ENCODE data around the gene DNAJC25.
"Not testable (repeated sequence)": the region's sequence is repeated elsewhere in the genome, so short reads cannot be mapped to it uniquely, and the experiment has no call there.

Gene DNAJC25

DNA sequence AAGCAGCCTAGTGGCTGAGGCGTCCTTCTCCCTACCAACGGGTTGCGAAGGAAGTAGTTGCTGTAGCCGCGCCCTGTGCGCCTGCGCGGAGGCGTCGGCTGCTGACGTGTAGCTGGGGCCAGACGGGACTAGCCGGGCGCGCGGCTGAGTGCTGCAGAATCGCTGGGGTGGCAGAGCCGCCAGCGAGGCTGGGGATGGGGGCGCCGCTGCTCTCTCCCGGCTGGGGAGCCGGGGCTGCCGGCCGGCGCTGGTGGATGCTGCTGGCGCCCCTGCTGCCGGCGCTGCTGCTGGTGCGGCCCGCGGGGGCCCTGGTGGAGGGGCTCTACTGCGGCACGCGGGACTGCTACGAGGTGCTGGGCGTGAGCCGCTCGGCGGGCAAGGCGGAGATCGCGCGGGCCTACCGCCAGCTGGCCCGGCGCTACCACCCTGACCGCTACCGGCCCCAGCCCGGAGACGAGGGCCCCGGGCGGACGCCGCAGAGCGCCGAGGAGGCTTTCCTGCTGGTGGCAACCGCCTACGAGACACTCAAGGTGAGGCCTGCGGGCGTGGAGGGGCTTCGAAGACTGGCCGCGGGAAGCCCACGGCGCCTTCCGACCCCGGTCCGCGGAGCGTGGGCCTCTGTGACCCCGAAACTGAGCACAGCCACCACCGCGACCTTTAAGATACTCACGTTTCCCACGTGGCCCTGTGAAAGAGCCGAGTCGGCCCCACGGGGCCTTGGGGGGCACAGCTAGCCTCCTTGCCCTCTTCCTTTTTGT lies at the start of gene DNAJC25:
Gene DNAJC25 (plus strand): TSS at position 121 of the 758 bp plus-strand sequence. CDS start 74 bp downstream, at position 195.
- peak; percentile 94 to 97 for DNase-seq

DNA sequence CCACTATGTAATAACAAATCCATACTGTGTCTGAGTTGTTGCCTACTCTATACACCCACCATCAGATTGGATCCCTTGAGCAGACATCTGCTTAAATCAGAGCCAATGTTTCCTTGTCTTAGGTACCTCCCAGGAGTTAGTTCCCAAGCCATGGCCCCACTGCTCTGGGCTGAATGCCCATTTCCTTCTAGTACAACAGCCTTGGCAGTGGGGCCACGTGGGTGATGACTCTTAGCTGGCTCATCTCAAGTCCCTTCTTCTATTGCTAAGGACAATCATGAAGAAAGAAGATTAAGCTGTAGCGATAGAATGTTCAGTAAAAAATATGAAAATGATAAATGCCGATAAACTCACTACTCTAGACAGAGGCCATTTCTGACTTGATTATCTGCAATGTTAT lies 48.2 kb upstream of the DNAJC25 start:
- DNase-seq, result no peak

DNA sequence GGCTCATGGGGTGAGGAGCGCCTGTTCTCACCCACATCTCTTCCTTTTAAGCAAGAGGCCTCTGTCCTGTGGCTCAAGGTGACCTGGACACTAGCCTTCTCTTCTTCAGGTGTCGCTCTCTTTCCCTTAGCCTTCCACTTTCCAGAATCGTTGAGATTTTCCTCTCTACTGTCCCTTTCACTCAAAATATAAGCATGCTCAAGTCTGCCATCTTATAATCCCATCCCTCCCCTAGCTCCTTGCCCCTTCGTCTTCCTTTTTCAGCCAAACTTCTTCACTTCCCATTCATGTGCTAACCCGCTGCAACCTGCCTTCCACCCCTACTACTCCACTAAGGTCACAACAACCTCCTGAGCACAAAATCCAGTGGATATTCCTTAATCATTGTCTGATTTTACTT lies 44.8 kb upstream of the DNAJC25 start:
- DNase-seq, result no peak

DNA sequence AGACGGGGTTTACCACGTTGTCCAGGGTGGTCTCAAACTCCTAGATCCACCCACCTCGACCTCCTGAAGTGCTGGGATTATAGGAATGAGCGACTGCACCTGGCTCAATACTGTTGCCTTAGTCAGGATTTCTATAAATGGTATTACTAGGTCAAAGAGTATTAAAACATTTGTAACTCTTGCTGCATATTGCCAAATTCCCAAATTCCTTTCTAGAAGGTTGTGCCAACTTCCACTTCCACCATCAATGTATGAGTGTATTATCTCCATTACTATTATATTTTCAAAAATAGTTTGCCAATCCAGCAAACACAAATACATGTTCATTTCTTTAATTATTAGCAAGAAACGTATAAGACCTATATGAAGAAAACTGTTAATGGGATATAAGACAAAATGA lies 42.3 kb upstream of the DNAJC25 start:
- no peak for DNase-seq

DNA sequence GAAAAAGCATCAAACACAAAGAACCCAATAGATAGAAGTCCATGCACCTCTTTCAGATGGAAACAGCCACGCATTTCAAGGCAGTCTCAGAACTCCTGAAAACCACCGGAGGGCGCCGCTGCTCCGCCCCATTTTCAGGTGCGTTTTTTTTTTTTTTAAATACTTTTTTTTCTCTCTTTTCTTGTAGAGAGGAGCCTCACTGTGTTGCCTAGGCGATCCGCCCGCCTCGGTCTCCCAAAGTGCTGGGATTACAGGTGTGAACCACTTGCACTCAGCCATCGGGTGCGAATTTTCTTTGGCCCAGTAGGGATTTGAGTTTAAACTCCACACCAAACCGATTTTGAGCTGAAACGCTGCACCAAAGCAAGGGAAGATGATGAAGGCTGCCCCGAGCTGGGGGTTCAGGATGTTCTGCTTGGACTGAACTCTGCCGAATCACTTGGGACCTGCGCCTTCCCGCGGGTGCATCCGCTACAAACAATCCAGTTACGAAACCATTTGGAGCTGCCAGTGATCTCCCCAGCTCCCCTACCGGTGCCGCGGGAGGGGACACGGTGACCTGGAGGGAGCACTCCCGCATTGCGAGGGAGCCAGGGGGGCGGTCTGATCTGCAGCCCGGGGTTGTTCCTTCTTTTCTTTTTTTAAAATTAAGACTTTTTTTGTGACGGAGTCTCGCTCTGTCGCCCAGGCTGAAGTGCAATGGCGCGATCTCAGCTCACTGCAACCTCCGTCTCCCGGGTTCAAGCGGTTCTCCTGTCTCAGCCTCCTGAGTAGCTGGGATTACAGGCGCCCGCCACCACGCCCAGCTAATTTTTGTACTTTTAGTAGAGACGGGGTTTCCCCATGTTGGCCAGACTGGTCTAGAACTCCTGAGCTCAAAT lies 33.0 kb upstream of the DNAJC25 start:
- peak in 1 of 2 experiments; percentile 1 for DNase-seq

DNA sequence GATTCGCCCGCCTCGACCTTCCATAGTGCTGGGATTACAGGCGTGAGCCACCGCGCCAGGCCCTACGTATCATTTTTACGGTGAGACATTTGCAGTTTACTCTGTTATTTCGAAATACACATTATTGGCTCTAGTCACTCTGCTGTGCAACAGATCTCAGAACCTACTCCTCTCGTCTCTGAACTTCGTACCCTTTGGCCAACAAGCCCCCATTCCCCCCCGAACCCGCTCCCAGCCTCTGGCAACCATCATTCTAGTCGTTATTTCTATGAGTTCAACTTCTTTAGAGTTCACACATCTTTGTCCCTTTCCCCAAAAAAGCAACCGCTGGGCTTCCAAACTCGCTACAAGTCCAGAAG lies 32.4 kb upstream of the DNAJC25 start:
- DNase-seq, result no peak

DNA sequence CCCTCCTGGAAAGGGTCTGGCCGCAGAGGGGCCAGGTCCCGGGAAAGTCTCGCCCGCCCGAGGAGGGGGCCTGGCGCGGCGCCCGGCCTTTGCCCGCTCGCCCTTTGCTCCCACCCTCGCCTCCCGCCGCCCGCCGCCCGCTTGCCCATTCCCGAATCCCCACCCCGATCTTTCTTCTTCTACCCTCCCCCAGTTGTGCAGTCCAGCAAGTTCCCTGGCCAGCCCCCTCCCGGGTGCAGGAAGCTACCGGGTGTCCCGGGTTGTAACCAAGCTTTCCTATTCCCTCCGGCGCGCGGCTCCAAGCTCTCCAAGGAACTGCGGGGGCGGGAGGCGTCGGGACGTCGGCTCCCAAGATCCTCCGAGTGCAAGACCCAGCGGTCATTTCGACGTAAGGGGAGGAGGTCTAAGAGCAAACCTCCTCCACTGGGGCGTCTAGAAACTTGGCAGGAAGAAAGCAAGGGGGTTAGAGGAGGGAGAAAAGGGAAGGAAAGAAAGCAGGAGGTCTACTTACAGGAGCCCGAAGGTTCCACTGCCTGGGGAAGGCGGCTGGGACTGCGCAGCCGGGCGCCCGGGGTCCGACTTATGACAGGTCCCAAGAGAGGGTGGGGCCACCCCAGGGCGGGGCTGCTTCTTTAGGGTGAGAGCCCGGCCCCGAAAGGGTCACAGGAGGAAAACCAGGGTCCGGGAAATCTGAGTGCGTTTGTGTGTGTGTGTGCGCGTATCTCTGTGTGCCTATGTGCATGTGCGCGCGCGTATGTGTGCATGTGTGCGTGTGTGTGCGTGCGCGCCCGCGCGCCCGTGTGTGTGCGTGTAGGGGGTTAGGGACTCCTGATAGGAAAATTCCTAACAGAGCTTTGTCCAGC lies 31.8 kb upstream of the DNAJC25 start, which contains the start of gene PTGR1:
Gene PTGR1 (minus strand): TSS at position 556 of the 863 bp plus-strand sequence. CDS start 2,225 bp downstream, outside the sequence.
- peak; percentile 21 to 46 for DNase-seq

DNA sequence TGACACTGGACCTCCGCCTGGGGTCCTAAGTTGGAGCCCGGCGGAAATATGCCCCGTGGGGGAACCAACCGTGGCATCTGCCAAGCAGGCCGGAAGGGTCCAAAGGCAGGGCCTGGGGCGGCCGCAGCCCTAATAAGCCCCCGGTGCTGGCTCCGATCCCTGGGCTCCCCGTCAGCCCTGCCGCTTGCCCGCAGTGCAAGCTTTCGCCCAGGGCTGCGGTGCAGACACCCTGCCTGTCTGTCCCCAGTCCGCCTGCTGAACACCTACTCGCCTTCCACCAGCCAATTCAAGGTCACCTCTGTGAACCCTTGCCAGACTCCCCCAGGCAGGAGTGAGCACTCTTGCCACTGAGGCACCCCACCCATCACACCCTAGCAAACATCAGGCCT lies 31.2 kb upstream of the DNAJC25 start:
- DNase-seq, result no peak

DNA sequence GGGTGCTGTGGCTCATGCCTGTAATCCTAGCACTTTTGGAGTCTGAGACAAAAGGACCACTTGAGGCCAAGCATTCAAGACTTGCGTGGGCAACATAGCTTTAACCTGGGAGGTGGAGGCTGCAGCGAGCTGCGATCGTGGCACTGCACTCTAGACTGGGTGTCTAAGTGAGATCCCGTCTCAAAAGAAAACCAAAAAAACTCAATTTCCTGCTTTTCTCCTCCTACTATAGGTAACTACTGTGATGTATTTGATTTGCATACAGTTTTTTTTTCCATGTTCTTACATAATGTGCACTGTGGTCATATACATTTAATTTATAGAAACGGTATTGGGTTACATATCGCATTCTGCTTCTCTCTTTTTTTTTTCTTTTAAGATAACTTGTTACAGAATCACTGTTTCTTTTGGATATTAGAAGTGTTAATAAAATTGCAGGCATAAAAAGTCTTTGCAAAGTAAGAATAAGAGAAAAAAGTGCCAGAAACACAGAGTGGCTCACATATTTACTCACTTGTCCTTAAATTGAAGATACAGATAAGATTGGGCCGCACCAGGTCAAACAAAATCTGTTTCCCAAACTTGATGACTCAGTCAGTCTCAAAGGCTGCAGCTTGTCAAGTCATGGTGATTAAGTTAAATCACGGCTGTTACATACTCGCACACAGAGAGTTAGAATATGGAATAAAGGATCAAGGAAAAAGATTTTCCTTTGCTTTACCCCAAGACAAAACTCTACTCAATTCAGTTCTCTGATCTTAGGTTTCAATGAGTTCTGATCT lies 29.7 kb upstream of the DNAJC25 start:
- no peak for DNase-seq

DNA sequence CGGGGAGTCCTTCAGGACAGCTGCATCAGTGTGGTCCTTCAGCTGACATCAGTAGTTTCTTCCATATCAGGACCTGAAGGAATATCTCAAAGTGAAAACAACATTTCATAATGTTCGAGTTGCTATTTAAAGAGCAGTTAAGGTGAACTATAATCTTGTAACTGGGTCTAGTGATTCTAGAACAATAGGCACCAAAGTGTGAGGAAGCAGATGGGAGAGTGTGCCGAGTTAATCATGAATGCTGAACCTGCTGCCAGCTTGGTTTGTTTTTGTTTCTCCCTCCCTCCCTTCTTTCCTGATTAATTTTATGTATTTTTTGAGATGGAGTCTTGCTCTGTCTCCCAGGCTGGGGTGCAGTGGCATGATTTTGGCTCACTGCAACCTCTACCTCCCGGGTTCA lies 28.1 kb upstream of the DNAJC25 start:
- no peak for DNase-seq

DNA sequence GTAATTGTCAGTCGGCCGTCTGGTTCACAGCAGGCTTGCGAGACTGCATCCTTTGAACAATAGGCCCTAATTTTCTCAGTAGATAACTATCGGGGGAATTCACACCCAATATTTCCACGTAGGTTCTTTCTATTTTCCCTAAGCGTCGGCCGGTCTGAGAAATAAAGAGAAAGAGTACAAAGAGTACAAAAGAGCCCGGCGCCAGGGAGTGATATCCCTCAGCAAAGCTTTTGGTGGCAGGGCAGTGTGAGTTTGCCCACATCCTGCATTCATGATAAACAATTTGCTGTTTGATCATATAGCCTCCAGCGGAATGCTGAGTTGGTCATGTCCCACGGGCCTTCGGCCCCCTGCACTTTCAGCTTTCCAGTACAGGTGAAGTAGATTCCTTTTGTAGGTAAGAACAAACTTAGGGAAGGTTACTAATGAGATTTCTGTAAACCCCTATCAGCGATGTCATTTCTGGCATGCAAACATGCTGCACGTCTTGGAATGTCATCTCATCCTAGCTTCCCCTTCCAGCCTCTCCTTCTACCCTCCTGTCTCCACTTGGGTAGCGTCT lies 27.0 kb upstream of the DNAJC25 start:
- peak in 1 of 2 experiments; percentile 2 for DNase-seq

DNA sequence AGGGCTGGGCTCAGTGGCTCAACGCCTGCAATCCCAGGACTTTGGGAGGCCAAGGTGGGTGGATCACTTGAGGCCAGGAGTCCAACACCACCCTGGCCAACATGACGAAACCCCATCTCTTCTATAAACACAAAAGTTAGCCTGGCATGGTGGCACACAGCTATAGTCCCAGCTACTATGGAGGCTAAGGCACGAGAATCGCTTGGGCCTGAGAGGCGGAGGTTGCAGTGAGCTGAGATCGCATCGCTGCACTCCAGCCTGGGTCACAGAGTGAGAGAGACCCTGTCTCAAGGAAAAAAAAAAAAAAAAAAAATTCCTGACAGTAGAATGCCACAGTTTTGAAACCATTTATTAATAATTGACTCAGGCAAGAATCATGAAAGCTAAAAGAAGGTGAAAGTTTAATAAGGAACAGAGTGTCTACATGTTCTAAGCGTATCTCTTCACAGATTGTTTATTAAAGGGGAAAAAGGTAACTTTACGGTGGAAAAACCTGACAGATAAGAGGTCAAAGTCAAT lies 26.0 kb upstream of the DNAJC25 start:
- no peak for DNase-seq

DNA sequence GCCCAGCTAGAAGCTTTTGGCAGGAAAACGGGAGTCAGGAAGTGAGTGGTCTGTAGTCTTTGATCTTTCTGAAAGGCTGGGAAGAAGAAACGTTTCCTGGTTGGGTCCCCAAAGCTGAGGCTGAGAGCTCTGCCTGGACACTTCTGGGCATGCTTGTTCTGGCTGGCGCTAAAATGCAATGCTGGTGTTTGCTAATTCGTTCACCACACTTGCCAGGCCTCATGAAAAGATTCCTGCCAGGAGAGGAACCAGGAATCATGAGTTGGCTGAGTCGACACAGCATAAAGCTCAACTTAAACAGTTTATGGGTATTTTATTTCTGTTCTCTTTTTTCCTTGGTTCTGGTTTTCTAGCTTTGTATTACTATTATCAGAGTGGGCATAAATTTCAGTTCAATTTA lies 21.0 kb upstream of the DNAJC25 start:
- DNase-seq, result no peak

DNA sequence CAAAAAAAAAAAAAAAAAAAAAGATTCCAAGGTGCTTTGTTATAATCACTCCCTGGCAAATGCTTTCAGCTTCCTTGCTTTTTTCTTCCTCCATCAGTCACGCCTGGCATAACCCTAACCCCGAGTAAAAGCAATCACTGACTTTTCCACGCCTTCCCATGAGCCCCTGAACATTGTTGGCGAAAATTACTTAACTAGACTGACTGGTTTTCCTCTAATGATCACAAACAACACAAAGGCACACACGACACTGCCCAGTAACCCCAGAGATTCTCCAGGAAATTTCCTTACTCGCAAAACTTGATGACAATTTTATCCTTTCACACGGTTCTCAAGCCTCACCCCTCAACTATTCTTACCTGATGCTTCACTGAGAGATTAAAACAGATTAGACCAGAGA lies 20.3 kb upstream of the DNAJC25 start:
- no peak for DNase-seq

DNA sequence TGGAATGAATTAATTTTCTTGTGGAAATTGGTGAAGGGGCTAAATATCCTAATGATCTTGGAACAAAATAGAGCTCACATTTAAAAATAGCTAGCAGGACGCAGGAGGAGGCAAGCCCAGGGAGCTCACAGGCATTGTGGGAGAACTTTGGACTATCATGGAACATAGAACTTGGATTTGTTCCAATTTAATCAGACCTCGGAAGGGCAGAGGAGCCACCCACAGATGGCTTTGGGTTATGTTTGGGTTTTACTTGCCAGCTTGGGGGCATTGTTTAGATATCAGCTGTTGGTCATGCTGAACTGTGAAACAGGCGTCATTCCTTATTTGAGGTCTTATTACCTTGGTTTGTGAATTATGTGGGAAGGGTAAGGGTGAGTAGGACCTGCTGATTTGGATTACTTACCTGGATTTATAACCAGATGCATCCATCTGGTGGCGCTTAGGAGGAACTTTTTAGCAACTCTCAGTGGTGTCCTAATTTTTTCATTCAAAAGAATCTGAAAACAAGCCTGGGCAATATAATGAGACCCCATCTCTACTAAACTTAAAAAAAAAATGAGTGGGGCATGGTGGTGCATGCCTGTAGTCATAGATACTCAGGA lies 17.6 kb upstream of the DNAJC25 start:
- no peak for DNase-seq

DNA sequence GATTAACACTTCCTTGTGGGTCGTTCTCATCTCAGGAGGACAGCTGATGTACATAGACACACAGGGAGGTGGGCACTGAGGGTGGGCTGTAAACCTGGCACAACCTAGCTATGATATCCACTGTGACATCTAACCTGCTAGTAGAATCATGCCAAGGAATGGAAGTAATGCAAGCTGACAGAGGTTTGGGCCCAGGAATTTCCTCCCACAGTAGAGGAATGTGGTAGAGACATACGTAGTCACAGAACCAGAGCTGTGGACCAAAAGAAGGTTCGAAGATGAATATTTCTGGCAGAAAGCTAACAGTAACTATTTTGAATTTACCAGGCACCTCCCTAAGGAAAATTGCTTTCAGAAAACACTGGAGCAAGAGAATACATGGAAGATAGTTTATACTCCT lies 15.2 kb upstream of the DNAJC25 start:
- DNase-seq, result no peak

DNA sequence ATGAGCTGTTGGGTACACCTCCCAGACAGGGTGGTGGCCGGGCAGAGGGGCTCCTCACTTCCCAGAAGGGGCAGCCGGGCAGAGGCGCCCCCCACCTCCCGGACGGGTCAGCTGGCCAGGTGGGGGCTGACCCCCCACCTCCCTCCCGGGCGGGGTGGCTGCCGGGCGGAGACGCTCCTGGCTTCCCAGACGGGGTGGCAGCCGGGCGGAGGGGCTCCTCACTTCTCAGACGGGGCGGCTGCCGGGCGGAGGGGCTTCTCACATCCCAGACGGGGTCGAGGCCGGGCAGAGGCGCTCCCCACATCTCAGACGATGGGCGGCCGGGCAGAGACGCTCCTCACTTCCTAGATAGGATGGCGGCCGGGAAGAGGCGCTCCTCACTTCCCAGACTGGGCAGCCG lies 13.8 kb upstream of the DNAJC25 start:
- DNase-seq, result not testable (repeated sequence)

DNA sequence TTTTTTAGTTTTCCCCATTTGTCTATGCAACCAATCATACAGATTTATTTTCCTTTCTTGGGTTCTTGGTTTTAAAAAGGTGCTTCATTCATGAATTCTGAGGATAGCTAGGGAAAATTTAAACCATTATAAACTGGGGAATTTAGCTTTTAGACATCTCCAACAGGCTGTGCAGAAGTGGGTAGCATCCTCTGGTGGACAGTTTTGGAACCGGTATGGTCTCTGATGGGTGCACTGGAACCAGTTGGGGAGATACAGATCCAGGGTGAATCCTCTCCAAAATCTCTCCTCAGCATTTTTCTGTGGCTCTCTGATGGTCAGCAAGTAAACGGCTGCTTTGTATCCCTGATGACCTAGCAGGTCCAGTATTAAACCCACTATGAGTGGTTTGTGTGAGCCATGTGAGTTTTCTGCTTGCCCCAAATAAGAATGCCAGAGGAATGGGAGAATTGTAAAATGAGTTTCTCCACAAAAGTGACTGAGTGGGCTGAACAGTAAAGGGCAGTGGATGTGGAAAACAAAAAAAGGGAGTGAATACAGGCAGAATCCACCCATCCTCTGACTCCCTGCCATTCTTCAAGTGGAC lies 9.1 kb upstream of the DNAJC25 start:
- DNase-seq, result no peak

DNA sequence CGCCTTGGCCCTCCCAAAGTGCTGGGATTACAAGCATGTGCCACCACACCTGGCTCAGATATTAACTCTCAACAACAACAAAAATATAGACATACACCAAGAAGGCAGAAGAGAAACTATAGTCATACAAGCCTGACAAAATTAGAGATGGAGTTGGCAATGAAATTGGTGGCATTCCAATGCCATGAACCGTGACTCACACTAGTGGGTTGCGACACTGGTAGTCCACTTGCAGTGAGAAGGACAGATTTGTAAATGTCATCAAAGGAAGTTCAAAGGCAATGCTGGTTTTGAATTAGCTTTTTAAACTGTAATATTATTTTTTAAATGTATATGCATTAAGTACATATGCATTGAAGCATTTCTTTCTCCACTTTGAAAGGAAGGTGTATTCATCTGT lies 8.5 kb upstream of the DNAJC25 start:
- DNase-seq, result no peak

DNA sequence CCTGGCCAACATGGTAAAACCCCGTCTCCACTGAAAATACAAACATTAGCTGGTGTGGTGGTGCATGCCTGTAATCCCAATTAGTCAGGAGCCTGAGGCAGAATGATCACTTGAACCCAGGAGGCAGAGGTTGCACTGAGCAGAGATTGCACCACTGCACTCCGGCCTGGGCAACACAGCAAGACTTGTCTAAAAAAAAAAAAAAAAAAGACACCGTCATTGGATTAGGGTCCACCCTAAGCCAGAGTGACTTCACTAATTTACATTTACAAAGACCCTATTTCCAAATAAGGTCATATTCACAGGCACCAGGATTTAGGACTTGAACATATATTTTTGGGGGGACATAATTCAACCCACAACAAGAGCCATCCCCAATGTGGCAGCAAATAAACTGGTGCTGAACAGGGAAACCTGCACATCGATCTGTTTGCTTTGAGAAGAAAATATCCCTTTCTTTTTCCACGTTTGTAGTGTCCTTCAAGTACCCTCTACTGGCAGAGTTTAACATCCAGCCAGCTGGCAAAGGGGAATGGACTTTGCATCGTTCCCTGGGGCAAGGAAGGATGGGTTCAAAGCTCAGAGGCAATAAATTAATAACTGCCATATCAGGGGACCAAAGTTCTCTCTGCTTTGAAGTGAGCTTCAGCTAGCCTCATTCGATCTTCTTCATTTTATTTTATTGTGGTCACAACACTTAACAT lies 3.7 kb upstream of the DNAJC25 start:
- no peak for DNase-seq
